ENCODE results near the gene TLE2. TPM values are rescaled to one million over a fixed set of nuclear protein-coding genes. Genes with fewer than 3 reads are reported as not detected.

Gene TLE2
- total and polyA plus RNA-seq, 2 experiments from 2014 or later, result 36.2 to 71.1 TPM

DNA sequence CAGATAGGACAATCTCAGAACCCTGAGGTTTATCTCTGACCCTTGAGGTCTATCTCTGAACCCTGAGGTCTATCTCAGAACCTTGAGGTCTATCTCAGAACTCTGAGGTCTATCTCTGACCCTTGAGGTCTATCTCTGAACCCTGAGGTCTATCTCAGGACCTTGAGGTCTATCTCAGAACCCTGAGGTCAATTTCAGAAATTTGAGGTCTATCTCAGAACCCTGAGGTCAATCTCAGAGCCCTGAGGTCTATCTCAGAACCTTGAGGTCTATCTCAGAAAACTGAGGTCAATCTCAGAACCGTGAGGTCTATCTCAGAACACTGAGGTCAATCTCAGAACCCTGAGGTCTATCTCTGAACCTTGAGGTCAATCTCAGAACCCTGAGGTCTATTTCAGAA lies 2.3 kb downstream of the TLE2 start:
- Histone ChIP-seq H2AFZ (no peak overlapping the region), H3K4me3 (no peak overlapping the region), H3K27me3 (no peaks in the 10 kb centered on the region), H3K9me3 (ENCODE audit: low read depth) (no peaks in the 10 kb centered on the region), H3K27ac (no peak overlapping the region), H3K79me2 (peaks cover 16% of the 10 kb centered on the region), H3K36me3 (replicated peaks; ENCODE audit: insufficient read depth, low read depth) (no peaks in the 10 kb centered on the region), H3K4me1 (ENCODE audit: insufficient read depth) (peaks cover 20% of the 10 kb centered on the region), H3K4me2 (no peak overlapping the region), H4K20me1 (ENCODE audit: insufficient read depth, poor library complexity, severe bottlenecking) (no peaks in the 10 kb centered on the region), H3K9me2 (replicated peaks; ENCODE audit: insufficient read depth) (no peaks in the 10 kb centered on the region)
- TF ChIP-seq EZH2 (IDR thresholded peaks at IDR 0.05; ENCODE audit: borderline replicate concordance) (no peak), CTCF (IDR thresholded peaks at IDR 0.05; ENCODE audit: poor library complexity) (no peak), EZH2phosphoT487 (IDR thresholded peaks at IDR 0.05; ENCODE audit: low read depth, severe bottlenecking, unreplicated experiment) (no peak)
- DNase-seq (ENCODE audit: low spot score), result no peak
- WGBS (ENCODE audit: low lambda C conversion rate, missing lambda C conversion rate), result 100% methylated on average over 1 of the region's 1 CpG

DNA sequence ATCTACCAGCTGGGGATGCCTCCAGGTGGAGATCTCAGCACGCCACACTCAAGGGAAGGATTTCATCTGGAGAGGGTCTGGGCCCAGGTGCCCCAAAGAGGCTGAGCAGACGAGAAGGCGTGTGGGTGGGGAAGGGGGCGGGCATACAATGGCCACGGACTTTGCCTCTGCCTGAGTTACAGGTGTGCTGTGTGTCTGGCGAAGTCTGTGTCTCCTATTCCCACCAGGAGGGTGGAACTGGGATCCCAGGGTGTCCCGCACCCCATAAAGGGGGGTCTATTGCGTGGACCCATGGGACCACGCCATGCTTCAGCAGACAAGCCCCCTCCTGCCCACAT lies 3.6 kb downstream of the TLE2 start:
- H3K36me3 ChIP-seq (replicated peaks; ENCODE audit: insufficient read depth, low read depth), result no peaks in the 10 kb centered on the region
- peaks cover 16% of the 10 kb centered on the region for H3K79me2 ChIP-seq
- 49% methylated on average over 8 of the region's 9 CpGs for WGBS (ENCODE audit: low lambda C conversion rate, missing lambda C conversion rate)
- H4K20me1 ChIP-seq (ENCODE audit: insufficient read depth, poor library complexity, severe bottlenecking), result no peaks in the 10 kb centered on the region
- no peaks in the 10 kb centered on the region for H3K9me3 ChIP-seq (ENCODE audit: low read depth)
- H2AFZ ChIP-seq, result peak overlapping the region; percentile 49
- H3K27ac ChIP-seq, result peak overlapping the region; percentile 80
- peaks cover 20% of the 10 kb centered on the region for H3K4me1 ChIP-seq (ENCODE audit: insufficient read depth)
- H3K4me3 ChIP-seq, result no peak overlapping the region
- no peaks in the 10 kb centered on the region for H3K27me3 ChIP-seq
- peak; percentile 67 for DNase-seq (ENCODE audit: low spot score)
- no peaks in the 10 kb centered on the region for H3K9me2 ChIP-seq (replicated peaks; ENCODE audit: insufficient read depth)
- peak overlapping the region; percentile 79 for H3K4me2 ChIP-seq
- TF ChIP-seq CTCF (IDR thresholded peaks at IDR 0.05; ENCODE audit: poor library complexity) (no peak), EZH2 (IDR thresholded peaks at IDR 0.05; ENCODE audit: borderline replicate concordance) (no peak), EZH2phosphoT487 (IDR thresholded peaks at IDR 0.05; ENCODE audit: low read depth, severe bottlenecking, unreplicated experiment) (no peak)

DNA sequence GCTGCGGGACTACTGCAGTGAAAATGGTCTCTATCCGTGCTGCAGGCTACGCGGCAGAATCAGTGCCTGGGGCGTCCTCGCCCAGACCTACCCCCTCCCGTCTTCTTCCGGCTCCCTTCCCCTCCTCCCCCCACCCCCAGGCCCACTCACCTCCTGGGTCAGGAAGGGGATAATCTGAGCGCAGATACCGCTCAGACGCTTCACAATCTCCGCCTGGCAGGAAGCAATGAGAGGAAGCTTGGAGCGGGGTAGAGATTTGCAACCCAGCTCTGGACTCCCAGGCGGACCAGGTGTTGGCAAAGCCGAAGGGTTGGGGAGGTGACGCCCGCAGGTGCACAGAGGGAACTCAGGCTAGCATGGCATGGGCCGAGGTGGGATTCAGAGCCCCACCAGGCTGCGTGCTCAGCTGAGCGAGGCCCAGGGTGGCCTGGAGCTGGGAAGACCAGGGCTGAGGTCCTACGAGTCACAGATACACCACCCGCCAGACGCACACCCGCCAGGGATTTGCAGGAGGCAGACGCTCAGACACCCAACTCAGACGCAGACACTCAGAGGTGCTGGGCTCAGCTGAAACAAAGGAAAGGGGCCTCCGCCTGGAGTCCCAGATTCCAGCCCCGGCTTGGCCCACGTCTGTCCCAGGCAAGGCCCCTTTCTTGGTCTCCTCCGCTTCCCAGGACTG lies 4.1 kb downstream of the TLE2 start:
- Histone ChIP-seq H3K79me2 (peaks cover 16% of the 10 kb centered on the region), H3K4me1 (ENCODE audit: insufficient read depth) (peaks cover 20% of the 10 kb centered on the region), H3K4me3 (no peak overlapping the region), H2AFZ (peak overlapping the region; percentile 49), H3K27ac (peak overlapping the region; percentile 80), H3K36me3 (replicated peaks; ENCODE audit: insufficient read depth, low read depth) (no peaks in the 10 kb centered on the region), H3K9me2 (replicated peaks; ENCODE audit: insufficient read depth) (no peaks in the 10 kb centered on the region), H3K4me2 (peak overlapping the region; percentile 79), H4K20me1 (ENCODE audit: insufficient read depth, poor library complexity, severe bottlenecking) (no peaks in the 10 kb centered on the region), H3K9me3 (ENCODE audit: low read depth) (no peaks in the 10 kb centered on the region), H3K27me3 (no peaks in the 10 kb centered on the region)
- TF ChIP-seq CTCF (IDR thresholded peaks at IDR 0.05; ENCODE audit: poor library complexity), result no peak
- no peak for TF ChIP-seq EZH2phosphoT487 (IDR thresholded peaks at IDR 0.05; ENCODE audit: low read depth, severe bottlenecking, unreplicated experiment)
- no peak for TF ChIP-seq EZH2 (IDR thresholded peaks at IDR 0.05; ENCODE audit: borderline replicate concordance)
- no peak for DNase-seq (ENCODE audit: low spot score)
- WGBS (ENCODE audit: low lambda C conversion rate, missing lambda C conversion rate), result 29% methylated on average over 25 of the region's 30 CpGs
